Bronchial epithelial cell (primary cell): ENCODE results near the gene GPR78. TPM values are rescaled to one million over a fixed set of nuclear protein-coding genes. Genes with fewer than 3 reads are reported as not detected.

ENCODE experiments used
- DNase-seq: peaks from one replicate; pipeline ENCODE4 v3.0.0-alpha.2; 2010; ENCODE audit warnings: low read depth
- FAIRE-seq: peaks from 2 replicates; lab custom pipeline; 2011; peaks lifted over from hg19 to GRCh38; lab: Jason Lieb, UNC
- H3K27me3 ChIP-seq: 2 replicates; pipeline ENCODE4 v1.5.1; 2011; ENCODE audit warnings: low read length; ENCODE audit not compliant: control insufficient read depth, insufficient read depth
- H3K36me3 ChIP-seq: 2 replicates; pipeline ENCODE4 v1.5.1; 2011; ENCODE audit warnings: low read length; ENCODE audit not compliant: control insufficient read depth, insufficient read depth
- H3K4me3 ChIP-seq: 2 replicates; pipeline ENCODE4 v1.5.1; 2011; ENCODE audit warnings: mild to moderate bottlenecking, low read depth, low read length, control low read depth
- CTCF ChIP-seq: IDR thresholded peaks from 2 replicates; pipeline ENCODE4 v1.5.1; 2011; ENCODE audit warnings: mild to moderate bottlenecking, moderate library complexity, low read length, control low read depth, inconsistent platforms; ENCODE audit not compliant: insufficient read depth, severe bottlenecking
- total RNA-seq: library from RNA; depleted of rRNA; stranded (reverse); fragments of >200 nt; gene quantifications from 2 replicates; pipeline ENCODE4 v1.2.1, GENCODE V29; 2014

GPR78 gene
- total RNA-seq, 1 donor from 2014 or later, result under 0.01 TPM

GRCh38 chr4:8536467-8536866 lies 43.7 kb upstream of the GPR78 start:
- H3K4me3 ChIP-seq, result no peak overlapping the region
- FAIRE-seq, result no peak
- H3K36me3 ChIP-seq, result no peaks in the 10 kb centered on the region
- no peak for TF ChIP-seq CTCF
- DNase-seq, result no peak
- no peaks in the 10 kb centered on the region for H3K27me3 ChIP-seq

DNA sequence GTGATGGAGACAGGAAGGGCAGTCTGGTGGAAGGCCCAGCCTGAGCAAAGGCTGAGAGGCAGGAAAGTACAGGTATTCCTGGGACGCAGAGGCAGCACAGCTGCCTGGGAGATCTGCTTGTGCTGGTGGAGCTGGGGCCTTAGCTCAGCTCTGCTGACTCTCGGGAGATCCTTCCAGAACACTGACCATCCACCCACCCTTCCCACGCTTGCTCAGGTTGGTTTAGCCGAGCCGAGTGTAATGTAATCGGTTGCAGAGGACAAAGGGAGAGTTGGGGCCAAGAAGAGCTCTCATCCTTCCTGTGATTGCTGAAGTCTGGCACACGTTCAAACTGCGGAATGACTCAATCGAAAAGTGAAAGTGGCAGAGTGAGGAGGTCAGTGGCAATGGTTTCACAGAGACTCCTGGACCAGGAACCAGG lies 43.1 kb upstream of the GPR78 start:
- DNase-seq (peak; percentile 90), FAIRE-seq (no peak)
- TF ChIP-seq CTCF, result no peak
- no peak overlapping the region for H3K4me3 ChIP-seq
- H3K27me3 ChIP-seq, result no peaks in the 10 kb centered on the region
- H3K36me3 ChIP-seq, result no peaks in the 10 kb centered on the region

DNA sequence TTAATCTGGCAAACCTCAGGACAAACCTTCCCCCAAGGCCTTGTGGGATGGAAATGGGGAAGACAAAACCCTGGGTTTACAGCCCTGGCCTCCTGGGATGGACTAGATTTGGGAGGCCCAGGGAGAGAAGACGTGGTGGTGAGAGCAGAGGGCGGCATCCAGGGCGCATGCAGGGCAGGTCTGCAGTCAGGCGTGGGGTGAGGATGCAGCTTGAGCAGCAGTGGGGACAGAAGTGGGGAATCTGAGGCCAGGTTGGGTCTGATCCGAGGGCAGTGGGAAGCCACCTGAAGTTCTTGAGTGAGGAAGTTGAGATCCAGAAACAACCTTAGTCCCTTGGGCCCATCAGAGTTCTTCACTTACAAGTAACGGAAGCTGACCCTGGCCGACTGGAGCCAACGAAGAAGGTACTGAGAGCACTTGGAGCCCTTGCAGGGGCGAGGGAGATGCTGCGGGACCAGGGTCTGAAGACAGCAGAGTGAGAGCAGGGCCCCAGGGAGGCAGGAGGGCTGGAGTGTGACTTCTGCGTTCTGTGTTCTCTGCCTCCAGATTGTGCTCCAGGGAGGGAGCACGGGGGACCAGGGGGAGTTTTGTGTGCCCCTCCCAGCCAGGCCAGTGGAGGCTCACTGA lies 42.0 kb upstream of the GPR78 start:
- no peaks in the 10 kb centered on the region for H3K27me3 ChIP-seq
- no peaks in the 10 kb centered on the region for H3K36me3 ChIP-seq
- no peak for TF ChIP-seq CTCF
- DNase-seq, result no peak
- FAIRE-seq, result no peak
- H3K4me3 ChIP-seq, result no peak overlapping the region

- H3K36me3 ChIP-seq, result no peaks in the 10 kb centered on the region
- H3K4me3 ChIP-seq, result no peak overlapping the region
- H3K27me3 ChIP-seq, result no peaks in the 10 kb centered on the region
- FAIRE-seq, result peak; percentile 99
- TF ChIP-seq CTCF, result no peak
- peak; percentile 93 for DNase-seq
These were observed 41.3 kb upstream of the GPR78 start for GRCh38 chr4:8538703-8539567.

GRCh38 chr4:8539661-8540060 lies 40.5 kb upstream of the GPR78 start:
- FAIRE-seq, result no peak
- no peak for TF ChIP-seq CTCF

More at GRCh38 chr4:8539661-8540060, 40.5 kb upstream of the GPR78 start:
- H3K27me3 ChIP-seq, result no peaks in the 10 kb centered on the region
- no peak overlapping the region for H3K4me3 ChIP-seq
- H3K36me3 ChIP-seq, result no peaks in the 10 kb centered on the region
- no peak for DNase-seq
